Keratinocyte (primary cell): ENCODE measurements around the gene SOX5.

Experiments used
- CTCF ChIP-seq, 3 experiments: IDR thresholded peaks in 1 of 3; conservative IDR thresholded peaks in 1 of 3; optimal IDR thresholded peaks in 1 of 3; 2 replicates in 2 of 3; 3 replicates in 1 of 3; pipeline versions ENCODE3 to v1.5.1; 2011; ENCODE audit warnings: low read length in 3 of 3, mild to moderate bottlenecking in 3 of 3, moderate library complexity in 2 of 3, control low read depth in 1 of 3, inconsistent platforms in 1 of 3; ENCODE audit not compliant: insufficient read depth in 2 of 3; ENCODE audit errors: extremely low read depth in 1 of 3
- EZH2 ChIP-seq: IDR thresholded peaks from one replicate; pipeline ENCODE4 v1.6.1; 2012; ENCODE audit warnings: inconsistent platforms, mild to moderate bottlenecking, low read length, moderate library complexity

GRCh38 chr12:23885394-23885793 is 64.1 kb downstream of the SOX5 start:
- TF ChIP-seq CTCF (optimal IDR thresholded peaks at IDR 0.05 in 1 of 3, IDR thresholded peaks at IDR 0.05 in 1 of 3, conservative IDR thresholded peaks at IDR 0.05 in 1 of 3; ENCODE audit: extremely low read depth in 1 of 3, insufficient read depth in 2 of 3, low read length in 3 of 3) (no peak), EZH2 (no peak)
